Peyer's patch (tissue), 4 donors: ENCODE measurements around the gene ARHGEF19.

Source experiments
- POLR2A ChIP-seq, 2 donors: fragments of 450-650 bp; IDR thresholded peaks; one replicate each; pipeline ENCODE4 v1.5.1; 2017; ENCODE audit warnings: antibody characterized with exemption in 2 of 2, mild to moderate bottlenecking in 2 of 2, moderate library complexity in 2 of 2
- TF ChIP-seq, protein P1 (sequence below), 6 experiments: fragments of 450-650 bp in 4 of 6; fragments of 200-600 bp in 2 of 6; sonication (generic) in 1 of 6; IDR thresholded peaks; one replicate each; pipeline ENCODE4 v1.5.1; 2017 to 2019; ENCODE audit warnings: antibody characterized with exemption in 6 of 6, mild to moderate bottlenecking in 3 of 6, moderate library complexity in 1 of 6

DNA sequence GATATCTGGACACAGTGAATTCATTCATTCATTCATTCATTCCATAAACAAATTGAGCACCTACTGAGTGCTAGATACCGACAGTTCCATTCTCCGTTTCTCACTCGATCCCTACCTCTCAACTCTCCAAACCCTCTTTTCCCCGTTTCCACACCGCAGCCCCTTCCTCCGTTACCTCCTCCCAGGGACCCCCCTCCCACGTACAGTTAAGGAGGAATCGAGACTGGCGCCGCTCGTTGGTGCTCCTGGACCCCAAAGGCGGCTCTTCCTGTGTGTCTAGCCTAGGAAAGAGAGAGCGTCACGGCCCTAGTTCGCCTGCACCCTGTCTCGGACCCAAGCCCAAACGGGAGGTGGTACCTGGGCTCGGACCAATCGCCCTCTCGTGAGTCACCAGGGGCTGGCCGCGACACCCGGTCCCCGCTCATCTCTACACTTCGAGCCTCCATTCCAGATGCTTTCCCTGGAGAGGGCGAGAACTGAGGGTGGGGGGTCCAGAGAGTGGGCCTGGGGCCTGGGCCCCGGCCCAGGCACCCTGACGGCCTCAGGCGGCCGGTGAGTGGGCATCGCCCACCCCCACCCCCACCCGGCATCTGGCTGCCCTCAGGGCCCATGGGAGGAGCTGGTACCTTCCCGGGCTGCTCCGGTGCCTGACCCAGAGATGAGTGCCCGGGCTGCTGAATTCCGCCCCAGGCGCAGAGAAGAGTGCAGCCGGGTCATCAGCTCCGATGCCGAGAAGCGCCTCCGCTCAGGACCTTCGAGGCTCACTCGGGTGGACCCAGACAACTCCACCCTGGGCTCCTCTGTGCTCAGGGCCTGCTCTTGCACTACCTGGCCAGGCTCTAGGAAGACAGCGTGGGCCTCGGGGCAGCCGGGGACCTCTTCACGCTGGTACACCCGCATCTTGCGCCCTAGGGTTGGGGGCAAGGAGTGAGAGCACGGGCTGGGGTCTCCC lies 4.9 kb downstream of the ARHGEF19 start:
- TF ChIP-seq, protein P1, sequence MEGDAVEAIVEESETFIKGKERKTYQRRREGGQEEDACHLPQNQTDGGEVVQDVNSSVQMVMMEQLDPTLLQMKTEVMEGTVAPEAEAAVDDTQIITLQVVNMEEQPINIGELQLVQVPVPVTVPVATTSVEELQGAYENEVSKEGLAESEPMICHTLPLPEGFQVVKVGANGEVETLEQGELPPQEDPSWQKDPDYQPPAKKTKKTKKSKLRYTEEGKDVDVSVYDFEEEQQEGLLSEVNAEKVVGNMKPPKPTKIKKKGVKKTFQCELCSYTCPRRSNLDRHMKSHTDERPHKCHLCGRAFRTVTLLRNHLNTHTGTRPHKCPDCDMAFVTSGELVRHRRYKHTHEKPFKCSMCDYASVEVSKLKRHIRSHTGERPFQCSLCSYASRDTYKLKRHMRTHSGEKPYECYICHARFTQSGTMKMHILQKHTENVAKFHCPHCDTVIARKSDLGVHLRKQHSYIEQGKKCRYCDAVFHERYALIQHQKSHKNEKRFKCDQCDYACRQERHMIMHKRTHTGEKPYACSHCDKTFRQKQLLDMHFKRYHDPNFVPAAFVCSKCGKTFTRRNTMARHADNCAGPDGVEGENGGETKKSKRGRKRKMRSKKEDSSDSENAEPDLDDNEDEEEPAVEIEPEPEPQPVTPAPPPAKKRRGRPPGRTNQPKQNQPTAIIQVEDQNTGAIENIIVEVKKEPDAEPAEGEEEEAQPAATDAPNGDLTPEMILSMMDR (IDR thresholded peaks at IDR 0.05), result no peak
- no peak for TF ChIP-seq POLR2A (IDR thresholded peaks at IDR 0.05)
